HCT116 (cell line): ENCODE measurements around the gene SPAG6. TPM values are rescaled to one million over a fixed set of nuclear protein-coding genes. Genes with fewer than 3 reads are reported as not detected.

Experiments
- ATAC-seq: fragments of 200-7000 bp; cut with Tn5 transposase; 2 replicates; pipeline ENCODE4 v1.9.1; 2020; ENCODE audit warnings: mild to moderate bottlenecking, moderate library complexity
- BruUV-seq: library from RNA; stranded (reverse); fragments of 400-500 nt; replicated peaks from 2 replicates; lab custom pipeline; 2021; lab: Mats Ljungman, UMichigan
- CTCF ChIA-PET: fragments of 300-600 bp; sonication (Branson Sonifier 250); formaldehyde crosslinking; loops from one replicate; lab custom pipeline; 2021; ENCODE audit warnings: antibody characterized with exemption; lab: Charles Lee
- POLR2A ChIA-PET: fragments of 300-600, 350-600 bp; sonication (Branson Sonifier 250); formaldehyde crosslinking; loops from one replicate; lab custom pipeline; 2021; ENCODE audit warnings: antibody characterized with exemption; lab: Charles Lee
- RAD21 ChIA-PET, 2 experiments: fragments of 300-600 bp; sonication (Branson Sonifier 250); formaldehyde crosslinking; loops; one replicate each; lab custom pipeline; 2023; ENCODE audit warnings: low total read pairs in 2 of 2; ENCODE audit not compliant: uncharacterized antibody in 2 of 2, unreplicated experiment in 2 of 2, low non-redundant PET in 1 of 2; lab: Charles Lee
- DNase-seq: peaks from one replicate; pipeline ENCODE4 v3.0.0-alpha.2; 2010; ENCODE audit warnings: low read depth, low spot score
- H2AFZ ChIP-seq: fragments of 200-600 bp; shearing (Covaris generic), sonication (generic); 2 replicates; pipeline ENCODE4 v1.6.1; 2017; ENCODE audit warnings: low read depth, mixed run types, mixed read lengths, antibody characterized with exemption, low read length; ENCODE audit not compliant: poor library complexity, severe bottlenecking
- H3K27ac ChIP-seq: 2 replicates; pipeline ENCODE4 v1.5.1; 2012; ENCODE audit warnings: low read depth, low read length
- H3K27me3 ChIP-seq: fragments of 200-600 bp; sonication (generic); 2 replicates; pipeline ENCODE4 v1.6.1; 2016; ENCODE audit warnings: mixed run types, low read length, mixed read lengths; ENCODE audit not compliant: insufficient read depth
- H3K36me3 ChIP-seq, 2 experiments: fragments of 200-500 bp in 1 of 2; fragments of 200-600 bp in 1 of 2; sonication (Bioruptor generic) in 1 of 2; sonication (generic) in 1 of 2; 2 replicates each; pipeline versions ENCODE4 v1.5.1 to v1.6.1; 2014 to 2016; ENCODE audit warnings: low read length in 2 of 2, inconsistent platforms in 1 of 2, mixed read lengths in 1 of 2, mixed run types in 1 of 2; ENCODE audit not compliant: insufficient read depth in 2 of 2, control insufficient read depth in 1 of 2
- H3K4me1 ChIP-seq, 2 experiments: fragments of 200-600 bp in 1 of 2; sonication (generic) in 1 of 2; 2 replicates each; pipeline versions ENCODE4 v1.5.1 to v1.6.1; 2012 to 2017; ENCODE audit warnings: low read length in 2 of 2, inconsistent platforms in 1 of 2, mild to moderate bottlenecking in 1 of 2, mixed read lengths in 1 of 2, mixed run types in 1 of 2, moderate library complexity in 1 of 2; ENCODE audit not compliant: insufficient read depth in 2 of 2, control insufficient read depth in 1 of 2
- H3K4me2 ChIP-seq: fragments of 200-600 bp; sonication (generic); 2 replicates; pipeline ENCODE4 v1.6.1; 2017; ENCODE audit warnings: mixed run types, low read length, mixed read lengths
- H3K4me3 ChIP-seq, 2 experiments: fragments of 200-600 bp in 1 of 2; sonication (generic) in 1 of 2; replicated peaks in 1 of 2; 2 replicates each; pipeline ENCODE4 v1.5.1; 2011 to 2016; ENCODE audit warnings: low read length in 2 of 2, control low read depth in 1 of 2, low read depth in 1 of 2, mild to moderate bottlenecking in 1 of 2, mixed read lengths in 1 of 2, mixed run types in 1 of 2
- H3K79me2 ChIP-seq: fragments of 200-600 bp; sonication (generic); 2 replicates; pipeline ENCODE4 v1.6.1; 2017; ENCODE audit warnings: mild to moderate bottlenecking, mixed run types, low read length, moderate library complexity, mixed read lengths; ENCODE audit not compliant: insufficient read depth
- H3K9ac ChIP-seq: fragments of 200-600 bp; sonication (generic); 2 replicates; pipeline ENCODE4 v1.6.1; 2016; ENCODE audit warnings: low read length, mixed read lengths
- H3K9me2 ChIP-seq: fragments of 200-600 bp; sonication (generic), shearing (Covaris generic); 2 replicates; pipeline ENCODE4 v1.6.1; 2017; ENCODE audit warnings: mixed run types, mild to moderate bottlenecking, moderate library complexity; ENCODE audit not compliant: insufficient read depth
- H3K9me3 ChIP-seq, 2 experiments: fragments of 200-500 bp in 1 of 2; fragments of 200-600 bp in 1 of 2; sonication (Bioruptor generic) in 1 of 2; sonication (generic) in 1 of 2; 2 replicates each; pipeline ENCODE4 v1.6.1; 2014 to 2017; ENCODE audit warnings: low read length in 2 of 2, mixed read lengths in 2 of 2, inconsistent platforms in 1 of 2, low read depth in 1 of 2, mild to moderate bottlenecking in 1 of 2, mixed run types in 1 of 2, moderate library complexity in 1 of 2; ENCODE audit not compliant: control insufficient read depth in 1 of 2, insufficient read depth in 1 of 2
- H4K20me1 ChIP-seq: fragments of 200-600 bp; sonication (generic), shearing (Covaris generic); 2 replicates; pipeline ENCODE4 v1.6.1; 2017; ENCODE audit warnings: mixed run types, mild to moderate bottlenecking, moderate library complexity; ENCODE audit not compliant: insufficient read depth
- CBX3 ChIP-seq: IDR thresholded peaks from 2 replicates; pipeline ENCODE4 v1.6.1; 2012; ENCODE audit warnings: low read depth
- EGR1 ChIP-seq: IDR thresholded peaks from 2 replicates; pipeline ENCODE4 v1.6.1; 2012; ENCODE audit warnings: low read depth
- ELF1 ChIP-seq: IDR thresholded peaks from 2 replicates; pipeline ENCODE4 v1.6.1; 2012; ENCODE audit warnings: low read depth, borderline replicate concordance
- EZH2 ChIP-seq: fragments of 200-600 bp; sonication (generic); IDR thresholded peaks from 2 replicates; pipeline ENCODE4 v1.6.1; 2017; ENCODE audit warnings: antibody characterized with exemption, mixed run types
- EZH2phosphoT487 ChIP-seq: fragments of 200-600 bp; IDR thresholded peaks from 2 replicates; pipeline ENCODE4 v1.6.1; 2018; ENCODE audit warnings: antibody characterized with exemption, borderline replicate concordance
- FOSL1 ChIP-seq: IDR thresholded peaks from 2 replicates; pipeline ENCODE4 v1.6.1; 2012; ENCODE audit warnings: low read depth
- JUND ChIP-seq: IDR thresholded peaks from 2 replicates; pipeline ENCODE4 v1.6.1; 2012
- POLR2A ChIP-seq: IDR thresholded peaks from 2 replicates; pipeline ENCODE4 v1.7.0; 2011; ENCODE audit warnings: borderline replicate concordance; ENCODE audit not compliant: insufficient read depth, insufficient read length; ENCODE audit errors: extremely low read depth
- POLR2AphosphoS5 ChIP-seq: IDR thresholded peaks from 2 replicates; pipeline ENCODE4 v1.6.1; 2011; ENCODE audit warnings: mild to moderate bottlenecking, low read depth, low read length, moderate library complexity
- REST ChIP-seq: IDR thresholded peaks from 2 replicates; pipeline ENCODE4 v1.6.1; 2012; ENCODE audit warnings: low read depth
- SIN3A ChIP-seq: IDR thresholded peaks from 2 replicates; pipeline ENCODE4 v1.6.1; 2012; ENCODE audit warnings: low read depth
- SP1 ChIP-seq: IDR thresholded peaks from 2 replicates; pipeline ENCODE4 v1.6.1; 2012; ENCODE audit warnings: low read depth
- YY1 ChIP-seq: IDR thresholded peaks from 2 replicates; pipeline ENCODE4 v1.6.1; 2011; ENCODE audit warnings: low read length, low read depth, moderate library complexity, mild to moderate bottlenecking; ENCODE audit not compliant: insufficient replicate concordance; ENCODE audit errors: extremely low read depth
- ZNF274 ChIP-seq: fragments of 200-500 bp; sonication (Bioruptor generic); IDR thresholded peaks from 2 replicates; pipeline ENCODE4 v1.6.1; 2014; ENCODE audit warnings: mild to moderate bottlenecking, low read depth, low read length, inconsistent platforms
- intact Hi-C: fragments of 100-400 bp; cut with micrococcal nuclease; formaldehyde crosslinking; loops from 2 replicates; pipeline ENCODE4 v1.10.0; 2022
- total RNA-seq: library from RNA; stranded (reverse); gene quantifications from one replicate; pipeline ENCODE4 v1.2.1, GENCODE V29; 2021; ENCODE audit not compliant: unreplicated experiment
- TF ChIP-seq, protein P1 (sequence below), 3 experiments: fragments of 200-600 bp in 1 of 3; sonication (generic) in 1 of 3; IDR thresholded peaks in 2 of 3; conservative IDR thresholded peaks in 1 of 3; 2 replicates each; pipeline ENCODE4 v1.5.1; 2012 to 2017; ENCODE audit warnings: low read depth in 2 of 3, low read length in 2 of 3, antibody characterized with exemption in 1 of 3, borderline replicate concordance in 1 of 3, control low read depth in 1 of 3, mild to moderate bottlenecking in 1 of 3, mixed read lengths in 1 of 3, mixed run types in 1 of 3, moderate library complexity in 1 of 3; ENCODE audit not compliant: insufficient read depth in 1 of 3

SPAG6 gene
- total RNA-seq, 1 experiment from 2014 or later: not detected

GRCh38 chr10:22415072-22415471 lies 69.8 kb downstream of the SPAG6 start:
- no peak for DNase-seq
- Histone ChIP-seq H3K4me3 (no peak overlapping the region), H3K9me3 (no peaks in the 10 kb centered on the region), H3K27me3 (no peaks in the 10 kb centered on the region), H3K9me2 (no peaks in the 10 kb centered on the region), H3K27ac (no peak overlapping the region), H3K9ac (no peak overlapping the region), H3K36me3 (no peaks in the 10 kb centered on the region), H3K4me2 (no peak overlapping the region), H2AFZ (peak overlapping the region; percentile 11), H4K20me1 (no peaks in the 10 kb centered on the region), H3K79me2 (no peaks in the 10 kb centered on the region), H3K4me1 (no peaks in the 10 kb centered on the region)
- intact Hi-C loops: no loop called here
- ChIA-PET RAD21 (no interaction called here), POLR2A (no interaction called here), CTCF (no interaction called here)
- TF ChIP-seq SIN3A: no peak
- TF ChIP-seq EZH2: no peak
- TF ChIP-seq POLR2A: no peak
- TF ChIP-seq ELF1: no peak
- no peak for TF ChIP-seq EGR1
- no peak for TF ChIP-seq FOSL1
- no peak for TF ChIP-seq EZH2phosphoT487
- no peak for TF ChIP-seq POLR2AphosphoS5
- no peak for TF ChIP-seq ZNF274
- no peak for TF ChIP-seq CBX3
- TF ChIP-seq, protein P1, sequence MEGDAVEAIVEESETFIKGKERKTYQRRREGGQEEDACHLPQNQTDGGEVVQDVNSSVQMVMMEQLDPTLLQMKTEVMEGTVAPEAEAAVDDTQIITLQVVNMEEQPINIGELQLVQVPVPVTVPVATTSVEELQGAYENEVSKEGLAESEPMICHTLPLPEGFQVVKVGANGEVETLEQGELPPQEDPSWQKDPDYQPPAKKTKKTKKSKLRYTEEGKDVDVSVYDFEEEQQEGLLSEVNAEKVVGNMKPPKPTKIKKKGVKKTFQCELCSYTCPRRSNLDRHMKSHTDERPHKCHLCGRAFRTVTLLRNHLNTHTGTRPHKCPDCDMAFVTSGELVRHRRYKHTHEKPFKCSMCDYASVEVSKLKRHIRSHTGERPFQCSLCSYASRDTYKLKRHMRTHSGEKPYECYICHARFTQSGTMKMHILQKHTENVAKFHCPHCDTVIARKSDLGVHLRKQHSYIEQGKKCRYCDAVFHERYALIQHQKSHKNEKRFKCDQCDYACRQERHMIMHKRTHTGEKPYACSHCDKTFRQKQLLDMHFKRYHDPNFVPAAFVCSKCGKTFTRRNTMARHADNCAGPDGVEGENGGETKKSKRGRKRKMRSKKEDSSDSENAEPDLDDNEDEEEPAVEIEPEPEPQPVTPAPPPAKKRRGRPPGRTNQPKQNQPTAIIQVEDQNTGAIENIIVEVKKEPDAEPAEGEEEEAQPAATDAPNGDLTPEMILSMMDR (IDR thresholded peaks at IDR 0.05 in 2 of 3, conservative IDR thresholded peaks at IDR 0.05 in 1 of 3; ENCODE audit: borderline replicate concordance in 1 of 3, insufficient read depth in 1 of 3, low read depth in 2 of 3, low read length in 2 of 3): no peak
- no peak for TF ChIP-seq YY1
- no peak for TF ChIP-seq JUND
- no peak for TF ChIP-seq REST
- TF ChIP-seq SP1: no peak
- no TSS peak for BruUV-seq
- ATAC-seq: no peak
